Uterus (tissue), 4 donors: ENCODE results near the gene DPH6. TPM values are rescaled to one million over a fixed set of nuclear protein-coding genes. Genes with fewer than 3 reads are reported as not detected.
"Not testable (repeated sequence)": the region's sequence is repeated elsewhere in the genome, so short reads cannot be mapped to it uniquely, and the experiment has no call there.

Experiments
- DNase-seq, 2 donors: peaks; one replicate each; pipeline ENCODE4 v3.0.0-alpha.2; 2019 to 2020
- H3K27ac ChIP-seq, 2 donors: fragments of 200-600 bp; sonication (generic); 1 replicate in 1 of 2; 2 replicates in 1 of 2; pipeline ENCODE4 v1.5.1; 2016 to 2018
- H3K27me3 ChIP-seq, 2 donors: fragments of 200-600 bp; sonication (generic); one replicate each; pipeline ENCODE4 v1.5.1; 2018 to 2019; ENCODE audit warnings: control low read depth in 1 of 2
- H3K36me3 ChIP-seq, 2 donors: fragments of 200-600 bp; sonication (generic); one replicate each; pipeline ENCODE4 v1.5.1; 2019; ENCODE audit warnings: control low read depth in 1 of 2
- H3K4me1 ChIP-seq, 2 donors: fragments of 200-600 bp; sonication (generic); one replicate each; pipeline ENCODE4 v1.5.1; 2018 to 2019; ENCODE audit warnings: control low read depth in 1 of 2
- H3K4me3 ChIP-seq, 2 donors: fragments of 200-600 bp; sonication (generic); 1 replicate in 1 of 2; 2 replicates in 1 of 2; pipeline ENCODE4 v1.5.1; 2018 to 2019; ENCODE audit warnings: mild to moderate bottlenecking in 1 of 2
- H3K9me3 ChIP-seq, 2 donors: fragments of 200-600 bp; sonication (generic); one replicate each; pipeline ENCODE4 v1.5.1; 2019; ENCODE audit warnings: control low read depth in 1 of 2
- CTCF ChIP-seq, 4 experiments: fragments of 200-600 bp in 2 of 4; fragments of 450-650 bp in 2 of 4; sonication (generic) in 2 of 4; IDR thresholded peaks; one replicate each; pipeline ENCODE4 v1.5.1; 2016 to 2019; ENCODE audit warnings: antibody characterized with exemption in 4 of 4, mild to moderate bottlenecking in 2 of 4, moderate library complexity in 1 of 4
- POLR2A ChIP-seq, 2 donors: fragments of 450-650 bp; IDR thresholded peaks; one replicate each; pipeline ENCODE4 v1.6.1; 2016; ENCODE audit warnings: antibody characterized with exemption in 2 of 2, mild to moderate bottlenecking in 1 of 2, moderate library complexity in 1 of 2
- intact Hi-C: fragments of 100-400 bp; cut with DNase I; formaldehyde crosslinking; loops from one replicate; pipeline ENCODE4 v1.15.1; 2023; ENCODE audit warnings: low total_unique reads
- total RNA-seq, 4 donors: library from RNA; depleted of rRNA in 3 of 4; stranded (reverse); fragments of >200 nt in 3 of 4; gene quantifications; one replicate each; pipeline versions ENCODE4 v1.1.0 to v1.2.4, GENCODE V29; 2014 to 2023
- donor health status: DM: yes; HTN: yes; CAD: no.

DPH6 gene
- total RNA-seq, 4 donors from 2014 or later, result 19.0 to 169 (median 36.2) TPM

DNA sequence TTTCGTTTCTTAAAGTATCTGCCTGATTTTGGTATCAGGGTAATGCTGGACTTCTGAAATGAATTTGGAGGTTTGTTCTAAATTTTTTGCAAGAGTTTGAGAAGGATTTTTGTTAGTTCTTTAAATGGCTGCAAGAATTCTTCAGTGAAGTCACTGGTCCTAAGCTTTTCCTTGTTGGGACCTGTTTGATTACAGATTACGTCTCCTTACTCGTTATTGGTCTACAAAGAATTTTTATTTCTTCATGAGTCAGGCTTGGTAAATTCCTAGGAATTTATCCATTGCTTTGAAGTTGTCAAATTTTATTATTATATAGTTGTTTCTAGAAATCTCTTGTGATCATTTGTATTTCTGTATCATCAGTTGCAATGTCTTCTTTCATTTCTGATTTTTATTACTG is 196.0 kb downstream of the DPH6 start:
- Histone ChIP-seq H3K27me3 (no peaks in the 10 kb centered on the region), H3K9me3 (no peaks in the 10 kb centered on the region), H3K4me3 (no peak overlapping the region), H3K36me3 (no peaks in the 10 kb centered on the region), H3K4me1 (no peaks in the 10 kb centered on the region), H3K27ac (no peak overlapping the region)
- intact Hi-C loops, result no loop called here
- no peak for DNase-seq
- no peak for TF ChIP-seq POLR2A (IDR thresholded peaks at IDR 0.05)
- no peak for TF ChIP-seq CTCF (IDR thresholded peaks at IDR 0.05)

DNA sequence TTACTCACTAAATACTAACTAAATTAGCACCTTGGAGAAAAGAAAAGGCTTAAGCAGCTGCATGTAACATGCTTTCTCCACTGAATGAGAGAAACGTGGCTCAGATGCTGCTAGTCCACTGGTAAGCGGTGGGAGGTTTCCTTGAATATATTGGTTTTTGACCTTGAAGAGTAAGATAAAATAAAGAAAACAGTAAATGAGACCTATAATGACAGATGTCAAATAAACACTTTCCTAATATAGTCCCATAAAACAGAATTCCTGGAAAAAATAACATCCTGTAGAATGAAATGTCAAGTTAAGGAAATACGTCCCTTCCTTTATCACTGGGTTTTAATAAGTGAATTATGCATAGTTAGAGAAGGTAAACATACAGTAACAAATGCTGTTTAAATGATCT is 215.0 kb downstream of the DPH6 start:
- no peak for DNase-seq
- no peaks in the 10 kb centered on the region for H3K36me3 ChIP-seq
- intact Hi-C loops, result no loop called here
- H3K27ac ChIP-seq, result no peak overlapping the region
- H3K4me3 ChIP-seq, result no peak overlapping the region
- H3K4me1 ChIP-seq, result no peaks in the 10 kb centered on the region
- H3K27me3 ChIP-seq, result no peaks in the 10 kb centered on the region
- no peak for TF ChIP-seq POLR2A (IDR thresholded peaks at IDR 0.05)
- no peak for TF ChIP-seq CTCF (IDR thresholded peaks at IDR 0.05)
- H3K9me3 ChIP-seq, result peaks cover 0 to 2% of the 10 kb centered on the region in 2 donors

GRCh38 chr15:35330048-35330695 is 215.8 kb downstream of the DPH6 start:
- Histone ChIP-seq H3K9me3 (peaks cover 0 to 2% of the 10 kb centered on the region in 2 donors), H3K4me1 (no peaks in the 10 kb centered on the region), H3K27me3 (no peaks in the 10 kb centered on the region), H3K4me3 (no peak overlapping the region), H3K27ac (no peak overlapping the region), H3K36me3 (no peaks in the 10 kb centered on the region)
- DNase-seq, result no peak
- intact Hi-C loops, result no loop called here
- TF ChIP-seq POLR2A (IDR thresholded peaks at IDR 0.05), result no peak
- no peak for TF ChIP-seq CTCF (IDR thresholded peaks at IDR 0.05)

DNA sequence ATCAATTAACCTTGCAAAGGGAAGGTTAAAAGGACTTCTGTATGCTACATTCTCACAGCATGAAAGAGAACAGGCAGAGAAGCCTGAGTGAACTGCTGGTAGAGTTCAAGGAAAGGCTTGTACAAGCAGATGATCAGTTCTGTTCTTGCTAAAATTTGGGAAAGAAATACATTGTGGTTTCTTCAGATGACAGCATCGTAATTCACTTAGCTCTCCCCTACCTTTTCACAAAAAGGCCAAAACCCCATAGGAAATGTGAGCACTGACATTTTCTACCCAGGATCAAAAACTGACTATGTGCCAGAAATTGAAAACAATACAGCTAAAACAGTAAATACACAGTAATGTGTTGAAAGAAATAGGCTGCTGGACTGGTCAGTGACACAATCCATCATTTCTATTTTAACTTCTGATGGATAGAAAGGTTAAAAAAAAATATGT is 216.4 kb downstream of the DPH6 start:
- DNase-seq, result no peak
- intact Hi-C loops, result no loop called here
- Histone ChIP-seq H3K9me3 (peaks cover 0 to 2% of the 10 kb centered on the region in 2 donors), H3K27ac (no peak overlapping the region), H3K27me3 (no peaks in the 10 kb centered on the region), H3K4me1 (no peaks in the 10 kb centered on the region), H3K4me3 (no peak overlapping the region), H3K36me3 (no peaks in the 10 kb centered on the region)
- TF ChIP-seq POLR2A (IDR thresholded peaks at IDR 0.05) (no peak), CTCF (IDR thresholded peaks at IDR 0.05) (no peak)

DNA sequence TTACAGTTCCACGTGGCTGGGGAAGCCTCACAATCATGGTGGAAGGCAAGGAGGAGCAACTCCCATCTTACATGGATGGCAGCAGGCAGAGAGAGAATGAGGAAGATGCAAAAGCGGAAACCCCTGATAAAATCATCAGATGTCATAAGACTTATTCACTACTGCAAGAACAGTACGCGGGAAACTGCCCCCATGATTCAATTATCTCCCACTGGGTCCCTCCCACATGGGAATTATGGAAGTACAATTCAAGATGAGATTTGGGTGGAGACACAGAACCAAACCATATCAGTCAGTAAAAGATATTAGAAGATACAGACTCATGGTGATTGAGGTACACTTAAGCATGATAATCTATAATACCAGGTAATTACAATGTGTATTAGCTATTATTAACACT is 217.1 kb downstream of the DPH6 start:
- DNase-seq, intact Hi-C loops, H3K4me1 ChIP-seq, H3K36me3 ChIP-seq, H3K27ac ChIP-seq, H3K4me3 ChIP-seq, H3K9me3 ChIP-seq, H3K27me3 ChIP-seq: not testable (repeated sequence)

DNA sequence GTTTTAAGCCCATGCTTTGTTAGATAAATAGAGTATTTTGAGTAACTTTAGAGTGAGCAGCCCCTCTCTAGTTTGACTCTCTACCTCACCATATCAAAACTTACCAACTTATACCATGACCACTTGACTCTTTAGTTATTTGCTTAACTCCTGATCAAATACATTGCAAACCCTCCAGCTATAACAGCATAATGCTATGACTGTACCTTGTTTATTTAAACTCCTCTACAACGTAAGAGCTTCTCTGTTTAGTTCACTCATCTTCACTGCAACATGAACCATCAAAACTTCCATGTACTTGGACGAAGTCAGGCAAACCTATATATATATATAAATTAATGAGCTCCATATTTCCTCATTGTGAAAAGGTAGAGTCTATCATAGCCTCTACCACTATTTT is 218.2 kb downstream of the DPH6 start:
- TF ChIP-seq POLR2A (IDR thresholded peaks at IDR 0.05), result no peak
- TF ChIP-seq CTCF (IDR thresholded peaks at IDR 0.05), result no peak
- DNase-seq, result no peak
- no peaks in the 10 kb centered on the region for H3K36me3 ChIP-seq
- intact Hi-C loops, result no loop called here
- H3K9me3 ChIP-seq, result no peaks in the 10 kb centered on the region
- no peak overlapping the region for H3K27ac ChIP-seq
- H3K4me1 ChIP-seq, result no peaks in the 10 kb centered on the region
- H3K4me3 ChIP-seq, result no peak overlapping the region
- H3K27me3 ChIP-seq, result no peaks in the 10 kb centered on the region
